IPS DF 6.9 (cell line): ENCODE results near the gene CSNK2A1.
"Not testable (repeated sequence)": the region's sequence is repeated elsewhere in the genome, so short reads cannot be mapped to it uniquely, and the experiment has no call there.

Source experiments
- DNase-seq: peaks from one replicate; pipeline ENCODE4 v3.0.0-alpha.2; 2013; ENCODE audit warnings: low read depth, low spot score
- H3K27ac ChIP-seq: one replicate; pipeline ENCODE4 v1.5.1; 2013; ENCODE audit warnings: low read length, control low read depth
- H3K27me3 ChIP-seq: 2 replicates; pipeline ENCODE4 v1.6.1; 2013; ENCODE audit warnings: mild to moderate bottlenecking, low read length; ENCODE audit not compliant: control insufficient read depth, insufficient read depth
- H3K36me3 ChIP-seq: 2 replicates; pipeline ENCODE4 v1.6.1; 2013; ENCODE audit warnings: low read length; ENCODE audit not compliant: control insufficient read depth, insufficient read depth
- H3K4me1 ChIP-seq: 2 replicates; pipeline ENCODE4 v1.6.1; 2013; ENCODE audit warnings: low read length; ENCODE audit not compliant: control insufficient read depth, insufficient read depth
- H3K4me3 ChIP-seq: 2 replicates; pipeline ENCODE4 v1.5.1; 2013; ENCODE audit warnings: mild to moderate bottlenecking, low read length
- H3K9me3 ChIP-seq: 2 replicates; pipeline ENCODE4 v1.6.1; 2013; ENCODE audit warnings: low read length, inconsistent platforms; ENCODE audit not compliant: control insufficient read depth, insufficient read depth
- WGBS: extraction: QIAGEN DNeasy Blood & Tissue Kit; methylation state at CpG from one replicate; pipeline ENCODE4 v1.1.7; 2013; ENCODE audit warnings: mixed read lengths, missing lambda C conversion rate; ENCODE audit not compliant: insufficient read length, insufficient coverage; 5-methylcytosine and 5-hydroxymethylcytosine counted together

The CSNK2A1 gene

GRCh38 chr20:515696-516095 lies 27.9 kb downstream of the CSNK2A1 start:
- Histone ChIP-seq H3K4me3 (no peak overlapping the region), H3K4me1 (no peaks in the 10 kb centered on the region), H3K9me3 (no peaks in the 10 kb centered on the region), H3K36me3 (no peaks in the 10 kb centered on the region), H3K27me3 (no peaks in the 10 kb centered on the region), H3K27ac (no peak overlapping the region)
- no CpG with 5 or more reads among the region's 3 CpGs for WGBS
- no peak for DNase-seq

GRCh38 chr20:513429-513828 lies 30.2 kb downstream of the CSNK2A1 start:
- Histone ChIP-seq H3K27me3 (no peaks in the 10 kb centered on the region), H3K9me3 (no peaks in the 10 kb centered on the region), H3K27ac (no peak overlapping the region), H3K4me1 (no peaks in the 10 kb centered on the region), H3K36me3 (no peaks in the 10 kb centered on the region), H3K4me3 (no peak overlapping the region)
- WGBS: no CpG with 5 or more reads among the region's 2 CpGs
- no peak for DNase-seq

- DNase-seq, H3K4me3 ChIP-seq, H3K27me3 ChIP-seq, H3K4me1 ChIP-seq, H3K36me3 ChIP-seq, H3K9me3 ChIP-seq, H3K27ac ChIP-seq: not testable (repeated sequence)
- no CpG with 5 or more reads among the region's 9 CpGs for WGBS
These were observed 33.1 kb downstream of the CSNK2A1 start for GRCh38 chr20:510328-511057.

GRCh38 chr20:508364-508787 lies 35.2 kb downstream of the CSNK2A1 start:
- WGBS: no CpG with 5 or more reads among the region's 6 CpGs
- H3K4me3 ChIP-seq: not testable (repeated sequence)

GRCh38 chr20:507761-508332 lies 35.7 kb downstream of the CSNK2A1 start:
- peaks cover 7% of the 10 kb centered on the region; the same call in 1 of the 2 replicates for H3K36me3 ChIP-seq
- H3K27me3 ChIP-seq: no peaks in the 10 kb centered on the region
- no peaks in the 10 kb centered on the region for H3K4me1 ChIP-seq
- H3K4me3 ChIP-seq: no peak overlapping the region
- no peak for DNase-seq
- WGBS: no CpG with 5 or more reads among the region's 7 CpGs
- H3K9me3 ChIP-seq: no peaks in the 10 kb centered on the region
- no peak overlapping the region for H3K27ac ChIP-seq

More at GRCh38 chr20:508364-508787, 35.2 kb downstream of the CSNK2A1 start:
- H3K27me3 ChIP-seq, H3K36me3 ChIP-seq, H3K4me1 ChIP-seq, H3K9me3 ChIP-seq, H3K27ac ChIP-seq, DNase-seq: not testable (repeated sequence)

GRCh38 chr20:507006-507758 lies 36.4 kb downstream of the CSNK2A1 start:
- WGBS: 100% methylated on average over 2 of the region's 7 CpGs
- Histone ChIP-seq H3K27me3 (no peaks in the 10 kb centered on the region), H3K27ac (no peak overlapping the region), H3K9me3 (no peaks in the 10 kb centered on the region), H3K36me3 (peaks cover 7% of the 10 kb centered on the region; the same call in 1 of the 2 replicates), H3K4me1 (no peaks in the 10 kb centered on the region), H3K4me3 (no peak overlapping the region)
- DNase-seq: no peak

- no peaks in the 10 kb centered on the region for H3K4me1 ChIP-seq
- H3K9me3 ChIP-seq: no peaks in the 10 kb centered on the region
- no peaks in the 10 kb centered on the region for H3K27me3 ChIP-seq
- WGBS: no CpG with 5 or more reads among the region's 3 CpGs
- DNase-seq: no peak
- H3K27ac ChIP-seq: no peak overlapping the region
- H3K4me3 ChIP-seq: no peak overlapping the region
- H3K36me3 ChIP-seq: peaks cover 9% of the 10 kb centered on the region; the same call in 1 of the 2 replicates
These were observed 38.9 kb downstream of the CSNK2A1 start for GRCh38 chr20:504632-505075.

GRCh38 chr20:503048-503737 lies 40.4 kb downstream of the CSNK2A1 start:
- Histone ChIP-seq H3K36me3 (peaks cover 19% of the 10 kb centered on the region), H3K27me3 (no peaks in the 10 kb centered on the region), H3K4me1 (no peaks in the 10 kb centered on the region), H3K4me3 (no peak overlapping the region), H3K27ac (no peak overlapping the region), H3K9me3 (no peaks in the 10 kb centered on the region)
- no peak for DNase-seq
- WGBS: 100% methylated on average over 1 of the region's 11 CpGs

- Histone ChIP-seq H3K9me3 (no peaks in the 10 kb centered on the region), H3K4me3 (no peak overlapping the region), H3K36me3 (peaks cover 35% of the 10 kb centered on the region), H3K27me3 (no peaks in the 10 kb centered on the region), H3K4me1 (no peaks in the 10 kb centered on the region), H3K27ac (no peak overlapping the region)
- no CpG with 5 or more reads among the region's 2 CpGs for WGBS
- no peak for DNase-seq
These were observed 45.6 kb downstream of the CSNK2A1 start for GRCh38 chr20:497979-498378.

GRCh38 chr20:496126-496696 lies 47.4 kb downstream of the CSNK2A1 start:
- no CpG with 5 or more reads among the region's 2 CpGs for WGBS
- H3K9me3 ChIP-seq: no peaks in the 10 kb centered on the region
- H3K4me3 ChIP-seq: no peak overlapping the region
- no peak overlapping the region for H3K27ac ChIP-seq
- DNase-seq: no peak
- no peaks in the 10 kb centered on the region for H3K27me3 ChIP-seq
- peaks cover 33% of the 10 kb centered on the region for H3K36me3 ChIP-seq
- H3K4me1 ChIP-seq: no peaks in the 10 kb centered on the region
